ENCODE results near the gene AMPD3.

GRCh38 chr11:10457901-10458300, 2.8 kb downstream of the AMPD3 start:
- TF ChIP-seq CTCF (conservative IDR thresholded peaks at IDR 0.05) = no peak
- TF ChIP-seq ZFX (IDR thresholded peaks at IDR 0.05) = no peak

Data from C4-2B (cell line).